Skin epidermis (tissue), 12 donors: ENCODE measurements around the gene MSX1.

Experiments used
- H3K27ac ChIP-seq, 21 experiments: fragments of 200-600 bp; sonication (generic) in 11 of 21; one replicate each; pipeline ENCODE4 v1.5.0; 2020; ENCODE audit warnings: mild to moderate bottlenecking in 3 of 21, inconsistent platforms in 2 of 21, moderate library complexity in 2 of 21
- H3K4me3 ChIP-seq, 7 experiments: fragments of 200-600 bp; sonication (generic) in 2 of 7; one replicate each; pipeline ENCODE4 v1.5.0; 2020; ENCODE audit warnings: inconsistent platforms in 2 of 7, mild to moderate bottlenecking in 2 of 7, moderate library complexity in 1 of 7

The MSX1 gene

DNA sequence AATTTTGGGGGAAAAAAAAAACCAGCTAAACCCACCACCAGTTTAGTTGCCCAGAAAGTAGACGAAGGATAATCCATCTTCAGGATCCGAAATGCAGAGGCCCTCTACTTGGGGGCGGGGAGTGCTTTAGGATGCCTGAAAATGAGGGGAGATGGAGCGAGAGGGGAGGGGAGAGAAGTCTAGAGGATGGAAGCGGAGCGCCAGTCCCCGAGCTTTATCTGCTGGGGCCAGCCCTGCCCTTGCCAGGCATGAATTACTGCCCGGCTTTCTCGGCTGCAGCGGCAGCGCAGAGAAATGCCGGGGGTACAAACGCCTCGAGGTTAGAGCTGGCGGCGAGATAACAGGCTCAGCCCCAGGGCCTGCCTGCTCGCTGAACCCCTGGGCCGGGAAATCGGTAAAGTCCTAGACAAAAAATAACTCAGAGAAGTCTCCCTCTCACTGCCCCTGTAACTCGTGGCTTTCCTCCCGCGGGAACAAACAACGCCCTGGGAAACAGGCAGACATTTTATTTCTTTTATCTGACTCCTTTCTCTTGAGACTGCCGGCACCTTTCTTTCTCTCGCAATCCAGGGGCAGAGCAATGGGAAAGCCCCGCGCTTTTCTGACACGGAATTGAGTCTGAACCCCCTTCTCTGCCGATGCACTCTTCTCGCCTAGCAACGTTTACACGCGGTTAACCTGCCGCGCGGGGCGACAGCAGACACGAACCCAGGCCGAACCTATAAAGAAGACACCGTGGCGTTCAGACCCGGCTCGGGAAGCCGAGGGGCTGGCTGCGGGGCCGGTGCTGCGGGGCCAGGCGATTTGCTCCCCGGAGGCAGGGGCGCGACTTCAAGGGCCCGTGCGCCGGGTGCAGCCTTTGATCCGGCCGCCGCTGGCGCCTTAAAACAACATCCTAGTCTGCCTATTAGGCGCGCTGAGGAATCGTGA lies 3.1 kb upstream of the MSX1 start:
- Histone ChIP-seq H3K4me3 (peak overlapping the region in 2 of 7 experiments; percentile 18 to 20), H3K27ac (no peak overlapping the region)

DNA sequence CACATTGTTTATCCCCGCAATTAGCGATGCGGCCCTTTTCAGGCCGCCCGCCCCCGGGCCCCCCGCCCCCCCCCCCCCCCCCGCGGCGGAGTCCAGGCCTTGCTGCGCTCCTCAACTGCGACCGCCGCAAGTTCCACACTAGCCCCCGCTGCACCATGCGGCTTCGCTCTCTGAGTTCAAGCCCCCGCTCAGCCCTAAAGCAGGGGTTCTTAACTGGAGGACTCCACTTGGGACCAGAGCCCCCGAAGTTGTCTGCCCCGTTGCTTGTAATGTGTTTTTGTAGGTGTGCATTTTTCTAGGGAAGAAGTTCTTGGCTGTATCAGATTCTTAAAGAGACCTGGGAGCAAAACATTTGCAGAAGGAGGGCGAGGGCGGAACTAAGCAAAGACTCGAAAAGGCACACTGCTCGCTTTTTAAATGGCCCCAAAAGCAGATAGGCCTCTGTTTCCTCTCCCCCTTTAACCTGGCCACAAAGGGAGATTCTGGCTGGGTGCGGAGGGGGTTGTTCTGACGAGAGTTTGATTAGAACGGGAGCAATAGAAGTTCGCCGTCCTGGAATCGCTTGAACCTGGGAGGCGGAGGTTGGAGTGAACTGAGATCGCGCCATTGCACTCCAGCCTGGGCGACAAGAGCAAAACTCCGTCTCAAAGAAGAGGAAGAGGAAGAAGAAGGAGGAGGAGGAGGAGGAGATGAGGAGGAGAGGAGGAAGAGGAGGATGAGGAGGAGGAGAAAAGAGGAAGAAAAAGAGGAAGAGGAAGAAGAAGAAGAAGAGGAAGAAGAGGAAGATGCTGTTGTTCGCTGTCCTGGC lies 2.3 kb upstream of the MSX1 start:
- no peak overlapping the region for H3K27ac ChIP-seq
- peak overlapping the region in 1 of 7 experiments; percentile 18 for H3K4me3 ChIP-seq

DNA sequence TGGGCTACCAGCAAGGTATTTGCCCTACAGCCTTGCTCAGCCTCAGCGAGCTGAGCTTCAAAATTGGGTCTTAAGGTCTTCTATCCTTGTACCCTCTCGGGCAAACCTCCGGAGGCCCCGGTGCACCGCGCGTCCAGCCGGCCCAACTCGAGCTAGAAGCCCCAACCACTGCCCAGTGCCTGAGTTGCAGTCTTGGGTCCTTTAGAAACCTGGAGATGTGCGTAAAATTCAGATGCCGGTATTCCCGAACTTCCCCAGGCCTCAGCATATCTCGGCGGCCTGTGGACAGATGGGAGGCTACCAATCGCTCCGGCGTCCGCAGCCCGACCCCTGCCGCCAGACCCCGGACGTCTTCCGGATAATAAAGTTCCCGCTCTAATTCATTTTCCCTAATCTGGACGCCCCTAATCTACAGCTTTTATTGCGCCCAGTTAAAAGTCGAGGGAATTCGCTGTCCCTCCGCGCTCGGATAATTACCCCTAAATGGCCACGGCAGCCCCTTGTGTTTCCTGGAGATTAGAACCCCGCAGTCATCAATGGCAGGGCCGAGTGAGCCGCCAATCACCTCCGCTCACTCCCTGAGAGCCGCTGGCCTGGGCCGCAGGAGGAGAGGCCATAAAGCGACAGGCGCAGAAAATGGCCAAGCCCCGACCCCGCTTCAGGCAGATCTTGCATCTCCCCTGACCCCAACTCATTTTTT lies 1.5 kb upstream of the MSX1 start:
- H3K27ac ChIP-seq: no peak overlapping the region
- H3K4me3 ChIP-seq: no peak overlapping the region

DNA sequence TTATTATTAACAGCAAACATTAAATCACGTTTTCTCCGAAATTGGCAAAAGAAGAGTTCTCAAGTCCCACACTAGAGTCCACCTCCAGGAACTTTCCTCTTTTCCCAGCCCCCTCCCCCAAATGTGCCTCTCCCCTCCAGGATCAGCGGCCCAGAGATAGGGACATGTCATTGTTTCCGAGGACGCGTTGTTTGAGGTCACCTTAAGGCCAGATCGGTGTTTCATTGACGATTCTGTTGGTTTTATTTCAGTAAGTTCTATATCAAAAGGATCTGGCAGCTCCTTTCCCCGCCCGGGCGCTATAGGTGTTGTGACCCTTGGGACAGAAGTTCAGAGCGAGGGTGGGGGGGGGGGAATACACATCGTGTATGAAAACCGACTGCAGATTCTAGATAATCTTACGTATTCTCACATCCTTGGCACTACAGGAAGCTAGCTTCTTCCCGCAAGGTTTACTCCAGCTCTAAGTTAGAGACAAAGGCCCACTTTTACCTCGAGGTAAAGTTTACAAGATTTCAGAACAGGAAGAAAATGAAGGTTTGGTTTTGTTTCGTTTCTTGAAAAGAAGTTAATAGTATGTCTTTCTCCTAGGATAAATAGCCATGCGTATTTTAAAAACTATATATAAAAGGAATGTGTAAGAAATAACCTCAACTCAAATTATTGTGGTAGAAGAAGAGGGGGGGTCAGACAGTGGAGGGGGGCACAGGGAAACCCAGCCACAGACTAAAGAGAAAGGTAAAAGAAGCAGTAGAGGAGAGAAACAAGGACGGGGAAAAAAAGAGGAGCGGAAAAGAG lies 739 bp upstream of the MSX1 start:
- peak overlapping the region in 3 of 21 experiments; percentile 37 to 78 (median 72) for H3K27ac ChIP-seq
- peak overlapping the region in 6 of 7 experiments; percentile 41 to 63 (median 56) for H3K4me3 ChIP-seq

DNA sequence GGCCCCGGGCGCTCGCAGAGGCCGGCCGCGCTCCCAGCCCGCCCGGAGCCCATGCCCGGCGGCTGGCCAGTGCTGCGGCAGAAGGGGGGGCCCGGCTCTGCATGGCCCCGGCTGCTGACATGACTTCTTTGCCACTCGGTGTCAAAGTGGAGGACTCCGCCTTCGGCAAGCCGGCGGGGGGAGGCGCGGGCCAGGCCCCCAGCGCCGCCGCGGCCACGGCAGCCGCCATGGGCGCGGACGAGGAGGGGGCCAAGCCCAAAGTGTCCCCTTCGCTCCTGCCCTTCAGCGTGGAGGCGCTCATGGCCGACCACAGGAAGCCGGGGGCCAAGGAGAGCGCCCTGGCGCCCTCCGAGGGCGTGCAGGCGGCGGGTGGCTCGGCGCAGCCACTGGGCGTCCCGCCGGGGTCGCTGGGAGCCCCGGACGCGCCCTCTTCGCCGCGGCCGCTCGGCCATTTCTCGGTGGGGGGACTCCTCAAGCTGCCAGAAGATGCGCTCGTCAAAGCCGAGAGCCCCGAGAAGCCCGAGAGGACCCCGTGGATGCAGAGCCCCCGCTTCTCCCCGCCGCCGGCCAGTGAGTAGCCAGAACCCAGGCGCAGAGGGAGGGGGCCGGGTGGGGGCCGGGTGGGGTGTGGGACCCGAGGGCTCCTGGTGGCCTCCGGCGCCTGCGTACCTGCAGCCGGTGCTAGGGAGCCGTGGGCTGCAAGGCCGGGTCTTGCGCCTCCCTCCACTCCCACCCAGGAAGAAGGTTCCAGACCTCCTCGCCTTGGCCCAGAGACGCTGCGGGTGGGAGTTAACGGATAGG lies 534 bp downstream of the MSX1 start:
- Histone ChIP-seq H3K27ac (peak overlapping the region in 18 of 21 experiments; percentile 3 to 86 (median 52)), H3K4me3 (peak overlapping the region; percentile 35 to 63 (median 55))

DNA sequence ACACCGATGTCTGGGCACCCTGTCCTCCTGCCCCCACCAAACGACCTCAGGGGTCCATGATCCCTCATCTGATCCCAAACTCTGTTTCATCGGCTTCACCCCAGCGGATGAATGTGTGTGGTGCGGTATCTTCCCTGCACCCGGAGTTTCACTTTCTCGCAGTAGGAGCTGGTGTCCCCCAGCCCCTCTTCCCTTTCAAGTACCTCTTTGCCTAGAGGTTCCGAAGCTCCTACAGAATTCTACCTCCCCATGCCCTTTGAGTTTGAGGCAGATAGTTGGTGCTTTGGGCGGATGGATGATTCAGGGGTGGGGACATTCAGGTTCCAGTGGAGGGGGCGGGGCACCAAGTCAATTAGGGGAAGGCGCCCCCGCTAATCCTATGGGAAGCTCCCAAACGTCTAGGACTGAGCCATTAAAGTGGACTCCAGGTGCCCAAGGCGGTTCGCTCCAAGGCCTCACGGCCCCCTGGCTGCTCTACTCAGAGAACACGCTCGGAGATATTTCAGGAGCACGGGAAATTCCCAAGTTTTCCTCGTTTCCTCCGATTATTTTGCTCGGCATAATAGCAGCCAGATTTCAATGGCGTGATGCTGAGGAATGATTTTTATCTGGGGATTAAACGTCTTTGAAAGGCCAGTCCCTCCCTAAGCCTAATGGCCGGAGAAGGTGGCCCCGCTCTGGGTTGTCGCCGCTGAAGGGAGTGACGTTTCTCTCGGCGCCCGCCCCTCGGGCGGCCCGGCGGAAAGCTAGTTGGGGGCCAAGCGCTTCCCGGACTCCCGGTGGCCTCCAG lies 1.3 kb downstream of the MSX1 start:
- Histone ChIP-seq H3K27ac (peak overlapping the region in 13 of 21 experiments; percentile 29 to 86 (median 70)), H3K4me3 (peak overlapping the region; percentile 35 to 63 (median 55))

DNA sequence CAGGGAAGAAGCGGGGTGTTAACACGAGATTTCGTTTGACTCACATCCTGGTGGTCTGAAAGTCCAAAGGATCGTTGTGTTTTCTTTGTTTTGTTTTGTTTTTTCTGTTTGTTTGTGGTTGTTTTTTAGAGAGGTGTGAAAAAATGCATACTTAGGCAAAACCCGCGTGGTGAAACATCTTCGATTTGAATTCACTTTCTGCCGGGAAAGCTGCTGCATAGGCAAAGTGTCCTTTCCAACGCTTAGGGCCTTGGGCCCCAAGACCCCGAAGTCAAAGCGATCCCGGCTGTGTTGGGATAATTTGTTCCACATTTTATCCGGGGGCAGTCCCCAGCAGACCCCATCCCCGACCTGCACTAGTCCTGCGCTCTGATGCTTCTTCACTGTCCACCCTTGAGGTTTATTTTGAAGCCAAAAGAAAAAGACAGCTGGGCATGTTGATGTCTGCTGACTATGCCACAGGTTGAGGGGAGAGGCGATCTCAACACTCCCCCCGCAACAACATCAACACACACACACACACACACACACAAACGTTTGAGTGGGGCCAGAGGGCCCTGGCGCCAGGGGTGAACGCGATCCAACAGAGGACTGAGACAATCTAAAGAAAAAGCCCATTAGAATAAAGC lies 2.0 kb downstream of the MSX1 start:
- peak overlapping the region in 5 of 7 experiments; percentile 35 to 63 (median 57) for H3K4me3 ChIP-seq
- peak overlapping the region in 5 of 21 experiments; percentile 43 to 86 (median 72) for H3K27ac ChIP-seq

DNA sequence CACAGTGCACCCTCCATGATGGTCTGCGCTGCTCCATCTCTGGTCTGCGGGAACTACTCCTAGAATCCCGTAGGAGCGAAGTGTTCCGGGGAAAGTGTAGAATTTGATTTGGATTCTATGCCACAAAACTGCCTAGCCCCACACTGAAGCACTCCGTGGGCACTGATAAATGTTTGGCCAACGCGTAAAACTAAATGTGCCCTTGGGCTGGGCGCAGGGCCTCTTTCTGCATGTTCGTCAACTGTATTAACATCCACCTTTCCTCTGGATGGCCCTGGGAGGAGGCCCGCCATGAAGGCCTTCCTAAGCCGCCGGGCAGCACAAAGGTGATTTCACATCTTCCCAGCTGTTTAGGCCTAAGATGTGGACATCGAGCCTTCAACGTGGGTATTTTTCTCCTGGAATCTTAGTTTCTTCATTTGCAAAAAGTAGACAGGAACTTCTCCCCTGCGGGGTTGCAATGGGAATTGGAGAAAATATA lies 2.6 kb downstream of the MSX1 start:
- H3K4me3 ChIP-seq: no peak overlapping the region
- no peak overlapping the region for H3K27ac ChIP-seq

DNA sequence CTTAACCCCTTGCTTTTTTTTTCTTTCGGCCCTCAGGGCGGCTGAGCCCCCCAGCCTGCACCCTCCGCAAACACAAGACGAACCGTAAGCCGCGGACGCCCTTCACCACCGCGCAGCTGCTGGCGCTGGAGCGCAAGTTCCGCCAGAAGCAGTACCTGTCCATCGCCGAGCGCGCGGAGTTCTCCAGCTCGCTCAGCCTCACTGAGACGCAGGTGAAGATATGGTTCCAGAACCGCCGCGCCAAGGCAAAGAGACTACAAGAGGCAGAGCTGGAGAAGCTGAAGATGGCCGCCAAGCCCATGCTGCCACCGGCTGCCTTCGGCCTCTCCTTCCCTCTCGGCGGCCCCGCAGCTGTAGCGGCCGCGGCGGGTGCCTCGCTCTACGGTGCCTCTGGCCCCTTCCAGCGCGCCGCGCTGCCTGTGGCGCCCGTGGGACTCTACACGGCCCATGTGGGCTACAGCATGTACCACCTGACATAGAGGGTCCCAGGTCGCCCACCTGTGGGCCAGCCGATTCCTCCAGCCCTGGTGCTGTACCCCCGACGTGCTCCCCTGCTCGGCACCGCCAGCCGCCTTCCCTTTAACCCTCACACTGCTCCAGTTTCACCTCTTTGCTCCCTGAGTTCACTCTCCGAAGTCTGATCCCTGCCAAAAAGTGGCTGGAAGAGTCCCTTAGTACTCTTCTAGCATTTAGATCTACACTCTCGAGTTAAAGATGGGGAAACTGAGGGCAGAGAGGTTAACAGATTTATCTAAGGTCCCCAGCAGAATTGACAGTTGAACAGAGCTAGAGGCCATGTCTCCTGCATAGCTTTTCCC lies 3.4 kb downstream of the MSX1 start:
- H3K4me3 ChIP-seq: no peak overlapping the region
- no peak overlapping the region for H3K27ac ChIP-seq

DNA sequence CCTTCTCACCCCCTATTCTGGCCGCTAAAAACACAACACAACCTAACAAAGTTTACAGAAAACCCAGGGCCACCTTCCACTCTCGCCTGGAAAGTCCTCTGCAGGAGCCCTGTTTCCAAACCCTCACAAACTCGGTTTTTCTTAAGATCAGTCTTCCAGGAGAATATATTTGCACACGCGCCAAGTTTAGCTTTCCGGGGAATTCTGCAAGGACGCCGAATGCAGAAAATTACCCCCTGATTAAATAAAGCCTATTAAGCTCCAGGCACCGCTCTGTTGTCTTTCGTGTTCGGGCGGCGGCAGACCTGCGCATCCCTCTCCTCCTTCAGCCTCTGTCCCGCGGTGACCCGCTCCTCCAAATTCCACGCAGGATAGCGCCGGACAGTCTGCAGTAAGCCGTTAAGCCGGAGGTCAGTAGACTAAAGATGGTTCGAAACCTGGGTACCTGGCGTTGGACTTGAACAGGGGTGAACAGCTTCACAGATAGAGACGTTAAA lies 5.0 kb downstream of the MSX1 start:
- no peak overlapping the region for H3K4me3 ChIP-seq

DNA sequence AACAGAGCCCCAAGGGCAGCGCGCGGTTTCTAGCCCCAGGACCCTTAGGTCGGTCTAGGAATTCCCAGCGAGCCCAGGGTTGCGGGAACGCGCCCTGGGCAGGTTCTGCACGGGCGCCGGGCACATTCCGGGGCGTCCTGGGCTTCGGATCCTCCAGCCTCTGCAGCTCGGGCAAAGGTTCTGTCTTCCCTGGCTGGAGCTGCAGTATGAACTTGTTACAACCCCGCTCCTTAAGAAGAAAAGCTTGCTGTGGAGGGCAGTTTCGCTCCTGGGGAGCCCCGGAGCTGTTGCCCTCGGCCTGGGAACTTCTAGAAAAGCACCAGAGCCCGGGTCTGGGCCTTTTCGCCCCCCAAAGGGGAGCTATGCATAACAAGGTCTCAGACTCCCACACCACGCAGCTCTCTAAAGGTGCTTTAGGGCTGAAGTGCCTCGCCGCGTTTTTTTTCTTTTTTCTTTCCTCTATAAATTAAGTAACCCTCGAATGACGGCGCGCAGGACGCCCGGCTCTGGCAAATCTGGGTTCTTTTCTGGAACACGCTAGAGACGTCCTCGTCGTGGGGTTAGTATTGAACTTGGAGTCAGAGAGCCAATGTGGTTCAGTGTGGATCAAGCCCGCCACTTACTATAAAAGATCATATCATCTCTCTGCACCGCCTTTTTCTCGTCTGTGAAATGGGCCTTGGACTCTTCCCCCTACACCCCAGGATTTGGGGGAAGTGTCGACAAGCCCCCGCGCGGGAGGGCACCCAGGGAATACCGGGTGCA lies 5.7 kb downstream of the MSX1 start:
- H3K27ac ChIP-seq: no peak overlapping the region
- H3K4me3 ChIP-seq: peak overlapping the region in 1 of 7 experiments; percentile 17

More for the DNA sequence above, 5.0 kb downstream of the MSX1 start:
- H3K27ac ChIP-seq: no peak overlapping the region

DNA sequence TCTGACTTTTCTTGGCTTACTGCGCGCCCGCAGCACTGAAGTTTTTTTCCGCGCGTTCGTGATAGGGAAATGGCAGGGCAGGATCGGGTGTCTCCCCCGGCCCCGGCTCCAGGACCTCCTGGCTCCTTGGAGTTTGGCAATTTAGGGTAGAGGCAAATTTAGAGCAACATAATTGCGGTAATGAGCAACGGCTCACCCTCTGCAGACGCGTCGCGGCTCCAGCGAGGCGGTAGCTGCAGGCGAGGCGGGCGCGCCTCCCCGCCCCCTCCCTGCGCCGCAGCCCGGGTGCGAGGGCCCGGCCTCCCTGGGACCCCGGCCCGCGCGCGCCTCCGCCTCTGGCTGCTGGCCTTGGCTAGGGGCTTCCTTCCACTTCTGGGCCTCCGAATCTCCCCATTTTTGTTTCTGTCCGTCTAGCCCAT lies 6.2 kb downstream of the MSX1 start:
- H3K4me3 ChIP-seq: peak overlapping the region in 4 of 7 experiments; percentile 7 to 17 (median 10)
- no peak overlapping the region for H3K27ac ChIP-seq

DNA sequence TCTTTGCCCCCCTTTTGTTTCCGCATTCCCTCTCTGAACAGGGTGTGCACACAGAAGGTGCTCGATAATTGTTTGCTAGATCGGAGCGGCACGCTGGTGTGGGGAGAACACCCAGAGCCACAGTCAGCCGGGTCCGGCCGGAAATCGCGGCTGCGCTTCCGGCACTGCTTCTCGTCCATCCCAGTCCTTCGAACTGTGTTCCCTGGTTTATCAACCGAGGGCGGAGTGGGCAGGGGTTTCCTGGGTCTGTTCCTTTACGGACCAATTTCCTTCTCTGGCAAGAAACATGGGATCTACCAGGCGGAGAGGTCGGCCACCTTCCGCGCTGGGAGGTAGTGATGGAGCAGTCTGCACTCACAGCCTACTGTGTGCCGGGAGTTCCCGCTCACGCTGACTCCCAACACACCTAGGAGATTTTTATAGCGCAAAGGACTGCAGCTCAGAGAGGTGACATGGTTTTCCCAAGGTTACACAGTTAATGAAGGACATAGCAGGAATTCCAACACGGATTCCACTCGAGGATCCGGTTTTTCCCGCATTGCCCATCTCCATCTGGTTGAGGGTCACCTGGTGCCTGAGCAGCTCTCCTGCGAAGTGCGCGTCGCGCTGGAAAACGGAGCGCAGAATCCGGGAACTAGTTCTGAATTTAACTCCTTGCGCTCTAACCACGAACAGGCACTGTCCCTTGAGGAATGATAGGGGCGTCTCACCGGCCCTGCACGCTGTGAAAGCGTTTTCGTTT lies 6.8 kb downstream of the MSX1 start:
- H3K4me3 ChIP-seq: peak overlapping the region in 4 of 7 experiments; percentile 7 to 17 (median 10)

DNA sequence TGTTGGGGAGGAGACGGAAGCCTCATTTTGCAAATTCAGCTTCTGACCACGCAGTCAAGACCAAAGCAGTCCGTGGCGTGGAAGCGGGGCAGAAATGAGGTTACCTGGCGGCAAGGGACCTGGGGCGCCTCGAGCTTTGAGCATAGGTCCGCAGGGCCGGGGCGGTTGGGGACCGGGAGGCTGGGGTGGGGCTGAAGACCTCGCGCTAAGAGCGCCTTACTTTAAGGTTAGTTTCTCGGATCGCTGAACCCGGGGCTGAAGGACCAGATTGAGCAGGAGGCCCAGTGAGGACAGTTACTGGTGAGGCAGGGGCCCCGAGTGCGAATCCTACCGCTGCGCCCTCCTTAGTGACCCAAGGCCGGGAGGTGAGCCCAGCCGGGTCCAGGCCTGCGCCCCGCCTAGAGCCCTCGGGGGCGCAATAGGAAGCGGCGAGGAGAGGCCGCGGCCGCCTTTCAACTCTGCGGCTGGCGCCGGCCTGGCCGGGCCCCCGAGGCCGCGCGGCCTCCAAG lies 7.5 kb downstream of the MSX1 start:
- Histone ChIP-seq H3K27ac (no peak overlapping the region), H3K4me3 (no peak overlapping the region)

More for the DNA sequence above, 6.8 kb downstream of the MSX1 start:
- H3K27ac ChIP-seq: no peak overlapping the region
